Measurements from ENCODE around the gene IRF6.

DNA sequence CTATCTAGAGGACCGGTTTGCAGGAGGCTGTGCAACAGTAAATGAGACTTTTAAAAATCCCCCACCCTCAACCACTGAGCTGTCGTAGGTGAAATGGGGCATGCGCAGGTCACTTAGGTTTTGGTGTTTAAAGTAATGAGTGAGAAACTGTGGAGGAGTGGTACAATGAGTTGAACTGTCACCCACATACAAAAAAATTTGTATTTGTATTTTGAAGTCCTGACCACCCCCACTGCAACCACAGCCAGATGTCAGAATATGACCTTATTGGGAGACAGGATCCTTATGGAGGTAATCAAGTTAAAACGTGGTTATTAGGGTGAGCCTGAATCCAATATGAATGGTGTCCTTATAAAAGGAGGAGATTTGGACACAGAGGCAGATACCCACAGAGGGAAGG, 1.6 kb upstream of the IRF6 start:
- no peak for TF ChIP-seq NFYB (CRISPR knock-in tag; conservative IDR thresholded peaks at IDR 0.05; ENCODE audit: low read depth)
- TF ChIP-seq, protein P1, sequence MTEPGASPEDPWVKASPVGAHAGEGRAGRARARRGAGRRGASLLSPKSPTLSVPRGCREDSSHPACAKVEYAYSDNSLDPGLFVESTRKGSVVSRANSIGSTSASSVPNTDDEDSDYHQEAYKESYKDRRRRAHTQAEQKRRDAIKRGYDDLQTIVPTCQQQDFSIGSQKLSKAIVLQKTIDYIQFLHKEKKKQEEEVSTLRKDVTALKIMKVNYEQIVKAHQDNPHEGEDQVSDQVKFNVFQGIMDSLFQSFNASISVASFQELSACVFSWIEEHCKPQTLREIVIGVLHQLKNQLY (CRISPR knock-in tag; IDR thresholded peaks at IDR 0.05), result no peak
- TF ChIP-seq, protein P2, sequence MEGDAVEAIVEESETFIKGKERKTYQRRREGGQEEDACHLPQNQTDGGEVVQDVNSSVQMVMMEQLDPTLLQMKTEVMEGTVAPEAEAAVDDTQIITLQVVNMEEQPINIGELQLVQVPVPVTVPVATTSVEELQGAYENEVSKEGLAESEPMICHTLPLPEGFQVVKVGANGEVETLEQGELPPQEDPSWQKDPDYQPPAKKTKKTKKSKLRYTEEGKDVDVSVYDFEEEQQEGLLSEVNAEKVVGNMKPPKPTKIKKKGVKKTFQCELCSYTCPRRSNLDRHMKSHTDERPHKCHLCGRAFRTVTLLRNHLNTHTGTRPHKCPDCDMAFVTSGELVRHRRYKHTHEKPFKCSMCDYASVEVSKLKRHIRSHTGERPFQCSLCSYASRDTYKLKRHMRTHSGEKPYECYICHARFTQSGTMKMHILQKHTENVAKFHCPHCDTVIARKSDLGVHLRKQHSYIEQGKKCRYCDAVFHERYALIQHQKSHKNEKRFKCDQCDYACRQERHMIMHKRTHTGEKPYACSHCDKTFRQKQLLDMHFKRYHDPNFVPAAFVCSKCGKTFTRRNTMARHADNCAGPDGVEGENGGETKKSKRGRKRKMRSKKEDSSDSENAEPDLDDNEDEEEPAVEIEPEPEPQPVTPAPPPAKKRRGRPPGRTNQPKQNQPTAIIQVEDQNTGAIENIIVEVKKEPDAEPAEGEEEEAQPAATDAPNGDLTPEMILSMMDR (IDR thresholded peaks at IDR 0.05), result no peak
- TF ChIP-seq, protein P3, sequence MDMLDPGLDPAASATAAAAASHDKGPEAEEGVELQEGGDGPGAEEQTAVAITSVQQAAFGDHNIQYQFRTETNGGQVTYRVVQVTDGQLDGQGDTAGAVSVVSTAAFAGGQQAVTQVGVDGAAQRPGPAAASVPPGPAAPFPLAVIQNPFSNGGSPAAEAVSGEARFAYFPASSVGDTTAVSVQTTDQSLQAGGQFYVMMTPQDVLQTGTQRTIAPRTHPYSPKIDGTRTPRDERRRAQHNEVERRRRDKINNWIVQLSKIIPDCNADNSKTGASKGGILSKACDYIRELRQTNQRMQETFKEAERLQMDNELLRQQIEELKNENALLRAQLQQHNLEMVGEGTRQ (CRISPR knock-in tag; IDR thresholded peaks at IDR 0.05), result no peak
- TF ChIP-seq IRF2 (CRISPR knock-in tag; IDR thresholded peaks at IDR 0.05; ENCODE audit: borderline replicate concordance, low read depth), result no peak
- no peak for TF ChIP-seq TEAD1 (CRISPR knock-in tag; IDR thresholded peaks at IDR 0.05)
- TF ChIP-seq, protein P4, sequence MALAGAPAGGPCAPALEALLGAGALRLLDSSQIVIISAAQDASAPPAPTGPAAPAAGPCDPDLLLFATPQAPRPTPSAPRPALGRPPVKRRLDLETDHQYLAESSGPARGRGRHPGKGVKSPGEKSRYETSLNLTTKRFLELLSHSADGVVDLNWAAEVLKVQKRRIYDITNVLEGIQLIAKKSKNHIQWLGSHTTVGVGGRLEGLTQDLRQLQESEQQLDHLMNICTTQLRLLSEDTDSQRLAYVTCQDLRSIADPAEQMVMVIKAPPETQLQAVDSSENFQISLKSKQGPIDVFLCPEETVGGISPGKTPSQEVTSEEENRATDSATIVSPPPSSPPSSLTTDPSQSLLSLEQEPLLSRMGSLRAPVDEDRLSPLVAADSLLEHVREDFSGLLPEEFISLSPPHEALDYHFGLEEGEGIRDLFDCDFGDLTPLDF (CRISPR knock-in tag; IDR thresholded peaks at IDR 0.05), result no peak
- TF ChIP-seq, protein P5, sequence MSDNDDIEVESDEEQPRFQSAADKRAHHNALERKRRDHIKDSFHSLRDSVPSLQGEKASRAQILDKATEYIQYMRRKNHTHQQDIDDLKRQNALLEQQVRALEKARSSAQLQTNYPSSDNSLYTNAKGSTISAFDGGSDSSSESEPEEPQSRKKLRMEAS (CRISPR knock-in tag; IDR thresholded peaks at IDR 0.05), result no peak
- no peak for TF ChIP-seq KAT7 (CRISPR knock-in tag; IDR thresholded peaks at IDR 0.05; ENCODE audit: borderline replicate concordance)
